Vagina (tissue), 2 donors: ENCODE measurements around the gene SIRT1.

Source experiments
- POLR2A ChIP-seq, 2 donors: fragments of 450-650 bp; IDR thresholded peaks; one replicate each; pipeline ENCODE4 v1.6.1; 2017; ENCODE audit warnings: antibody characterized with exemption in 2 of 2, mild to moderate bottlenecking in 2 of 2, moderate library complexity in 2 of 2
- POLR2AphosphoS5 ChIP-seq, 2 donors: sonication (generic); formaldehyde crosslinking; IDR thresholded peaks; one replicate each; pipeline ENCODE4 v1.9.0; 2017; ENCODE audit warnings: antibody characterized with exemption in 2 of 2, mild to moderate bottlenecking in 2 of 2, low read depth in 1 of 2; ENCODE audit not compliant: insufficient read depth in 1 of 2
- TF ChIP-seq, protein P1 (sequence below), 3 experiments: fragments of 450-650 bp in 2 of 3; fragments of 200-600 bp in 1 of 3; sonication (generic) in 1 of 3; IDR thresholded peaks; one replicate each; pipeline ENCODE4 v1.5.1; 2017 to 2019; ENCODE audit warnings: antibody characterized with exemption in 3 of 3, mild to moderate bottlenecking in 2 of 3, moderate library complexity in 2 of 3

DNA sequence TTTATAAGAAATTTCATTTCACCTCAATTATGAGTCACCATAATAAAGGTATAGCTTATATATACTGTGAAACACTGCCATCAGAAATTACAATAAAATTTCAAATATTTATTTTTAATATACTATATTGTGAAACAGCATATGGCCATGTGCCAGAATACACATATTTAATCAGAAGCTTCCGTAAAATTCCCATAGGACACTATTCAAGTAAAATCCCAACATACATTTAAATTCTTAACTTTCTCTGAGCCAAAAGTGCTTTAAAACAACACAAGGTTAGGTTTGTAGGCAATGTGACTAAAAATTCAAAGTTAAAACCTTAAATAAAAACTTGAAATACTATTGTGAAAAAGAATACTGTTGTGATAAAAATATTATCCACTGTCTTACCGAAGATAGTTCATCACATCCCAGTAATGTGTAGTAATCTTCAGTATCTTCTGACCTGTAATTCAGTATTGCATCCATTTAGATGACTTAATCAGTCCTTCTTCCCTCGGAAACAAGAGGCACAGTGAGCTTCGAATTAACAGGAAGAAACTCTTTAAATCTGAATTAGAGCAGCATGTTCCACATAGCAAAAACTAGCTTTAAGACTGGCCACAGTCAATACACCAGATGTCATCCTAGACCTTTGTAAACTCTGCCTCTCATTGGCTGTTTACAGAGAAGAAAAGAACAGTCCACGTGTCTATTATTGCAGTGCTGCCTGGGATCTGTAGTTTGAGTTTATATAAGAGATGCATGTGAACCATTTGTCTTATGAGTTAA, 46.7 kb upstream of the SIRT1 start, which contains the start of gene DNAJC12:
- TF ChIP-seq POLR2AphosphoS5 (IDR thresholded peaks at IDR 0.05; ENCODE audit: insufficient read depth in 1 of 2, low read depth in 1 of 2) = peak in 1 of 2 donors; percentile 48
- TF ChIP-seq, protein P1, sequence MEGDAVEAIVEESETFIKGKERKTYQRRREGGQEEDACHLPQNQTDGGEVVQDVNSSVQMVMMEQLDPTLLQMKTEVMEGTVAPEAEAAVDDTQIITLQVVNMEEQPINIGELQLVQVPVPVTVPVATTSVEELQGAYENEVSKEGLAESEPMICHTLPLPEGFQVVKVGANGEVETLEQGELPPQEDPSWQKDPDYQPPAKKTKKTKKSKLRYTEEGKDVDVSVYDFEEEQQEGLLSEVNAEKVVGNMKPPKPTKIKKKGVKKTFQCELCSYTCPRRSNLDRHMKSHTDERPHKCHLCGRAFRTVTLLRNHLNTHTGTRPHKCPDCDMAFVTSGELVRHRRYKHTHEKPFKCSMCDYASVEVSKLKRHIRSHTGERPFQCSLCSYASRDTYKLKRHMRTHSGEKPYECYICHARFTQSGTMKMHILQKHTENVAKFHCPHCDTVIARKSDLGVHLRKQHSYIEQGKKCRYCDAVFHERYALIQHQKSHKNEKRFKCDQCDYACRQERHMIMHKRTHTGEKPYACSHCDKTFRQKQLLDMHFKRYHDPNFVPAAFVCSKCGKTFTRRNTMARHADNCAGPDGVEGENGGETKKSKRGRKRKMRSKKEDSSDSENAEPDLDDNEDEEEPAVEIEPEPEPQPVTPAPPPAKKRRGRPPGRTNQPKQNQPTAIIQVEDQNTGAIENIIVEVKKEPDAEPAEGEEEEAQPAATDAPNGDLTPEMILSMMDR (IDR thresholded peaks at IDR 0.05) = no peak
- TF ChIP-seq POLR2A (IDR thresholded peaks at IDR 0.05) = peak in 1 of 2 donors; percentile 22
